Activated T-helper 2 cell treated with anti-CD3 and anti-CD28 coated beads, Interferon-gamma antibody, Interleukin-2, Interleukin-4, amounts not matched to agents 10 μg/mL and 5 μg/mL and 100 μg/mL, durations not matched to agents 14 hours and 24 hours and 36 hours (primary cell): ENCODE measurements around the gene GAN. TPM values are rescaled to one million over a fixed set of nuclear protein-coding genes. Genes with fewer than 3 reads are reported as not detected.

Experiments
- DNase-seq: peaks from one replicate; pipeline ENCODE4 v3.0.0; 2021; ENCODE audit warnings: low spot score
- H3K27ac Mint-ChIP-seq: one replicate; pipeline ENCODE4 v1.8.0; 2021; ENCODE audit warnings: mixed read lengths
- H3K27me3 Mint-ChIP-seq: one replicate; pipeline ENCODE4 v1.8.0; 2021; ENCODE audit warnings: low read depth, mixed read lengths
- H3K36me3 Mint-ChIP-seq: one replicate; pipeline ENCODE4 v1.8.0; 2021; ENCODE audit warnings: low read depth, mixed read lengths
- H3K4me1 Mint-ChIP-seq: one replicate; pipeline ENCODE4 v1.8.0; 2021; ENCODE audit warnings: low read depth, mixed read lengths
- H3K4me3 Mint-ChIP-seq: one replicate; pipeline ENCODE4 v1.8.0; 2021; ENCODE audit warnings: low read depth, mild to moderate bottlenecking, moderate library complexity, mixed read lengths
- H3K9me3 Mint-ChIP-seq: one replicate; pipeline ENCODE4 v1.8.0; 2021; ENCODE audit warnings: mixed read lengths
- intact Hi-C: fragments of 100-400 bp; cut with micrococcal nuclease; formaldehyde crosslinking; loops from one replicate; pipeline ENCODE4 v1.15.1; 2023
- total RNA-seq: library from RNA; stranded (reverse); gene quantifications from 2 replicates; pipeline ENCODE4 v1.2.3, GENCODE V29; 2022

GAN gene
- total RNA-seq, 1 donor from 2014 or later: 14.6 TPM

DNA sequence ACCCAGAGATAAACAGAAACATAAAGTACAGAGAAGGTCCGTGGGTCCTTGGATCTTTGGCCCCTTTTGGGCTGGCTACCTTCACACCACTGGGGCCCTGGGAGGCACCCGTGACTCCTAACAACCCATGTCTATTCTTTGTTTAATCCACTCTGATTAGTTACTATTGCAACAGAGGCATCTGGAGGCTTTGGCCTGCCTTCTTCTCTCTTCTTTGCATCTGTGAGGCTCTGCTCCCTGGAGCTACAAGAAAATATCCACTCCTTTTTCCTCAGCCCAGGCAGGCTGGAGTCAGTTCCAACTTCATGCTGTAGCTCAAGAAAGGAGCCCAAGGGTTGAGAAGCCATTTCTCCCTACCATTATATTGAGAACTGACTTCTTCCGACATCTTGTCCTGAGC lies 120.3 kb downstream of the GAN start:
- no peaks in the 10 kb centered on the region for H3K36me3 Mint-ChIP-seq
- peaks cover 12% of the 10 kb centered on the region for H3K4me1 Mint-ChIP-seq
- intact Hi-C loops: no loop called here
- H3K4me3 Mint-ChIP-seq: no peak overlapping the region
- DNase-seq: no peak
- H3K27me3 Mint-ChIP-seq: peaks cover 18% of the 10 kb centered on the region
- H3K9me3 Mint-ChIP-seq: no peaks in the 10 kb centered on the region
- no peak overlapping the region for H3K27ac Mint-ChIP-seq

DNA sequence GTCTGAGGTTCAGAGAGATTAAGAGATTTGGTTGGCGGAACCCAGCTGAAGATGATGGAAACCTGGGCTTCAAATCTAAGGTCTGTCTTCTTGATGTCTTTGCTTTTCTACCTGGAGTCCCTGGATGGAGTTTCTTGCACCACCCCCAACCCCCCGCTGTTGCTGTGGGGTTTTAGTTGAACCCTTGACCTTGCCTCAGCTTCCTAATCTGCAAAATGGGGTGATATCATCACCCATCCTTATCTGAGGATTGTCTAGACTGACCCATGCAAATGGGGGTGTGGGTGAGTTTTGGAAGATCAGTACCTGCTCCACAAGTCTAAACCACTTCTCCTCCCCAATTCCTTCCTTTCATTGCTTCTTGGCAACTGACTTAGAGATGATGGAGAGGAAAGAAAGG lies 120.8 kb downstream of the GAN start:
- peaks cover 12% of the 10 kb centered on the region for H3K4me1 Mint-ChIP-seq
- H3K36me3 Mint-ChIP-seq: no peaks in the 10 kb centered on the region
- intact Hi-C loops: no loop called here
- peaks cover 21% of the 10 kb centered on the region for H3K27me3 Mint-ChIP-seq
- H3K4me3 Mint-ChIP-seq: no peak overlapping the region
- DNase-seq: no peak
- no peaks in the 10 kb centered on the region for H3K9me3 Mint-ChIP-seq
- H3K27ac Mint-ChIP-seq: no peak overlapping the region

- Mint-ChIP-seq H3K27ac (no peak overlapping the region), H3K36me3 (no peaks in the 10 kb centered on the region)
These were observed 121.6 kb downstream of the GAN start for GRCh38 chr16:81436386-81436785.

DNA sequence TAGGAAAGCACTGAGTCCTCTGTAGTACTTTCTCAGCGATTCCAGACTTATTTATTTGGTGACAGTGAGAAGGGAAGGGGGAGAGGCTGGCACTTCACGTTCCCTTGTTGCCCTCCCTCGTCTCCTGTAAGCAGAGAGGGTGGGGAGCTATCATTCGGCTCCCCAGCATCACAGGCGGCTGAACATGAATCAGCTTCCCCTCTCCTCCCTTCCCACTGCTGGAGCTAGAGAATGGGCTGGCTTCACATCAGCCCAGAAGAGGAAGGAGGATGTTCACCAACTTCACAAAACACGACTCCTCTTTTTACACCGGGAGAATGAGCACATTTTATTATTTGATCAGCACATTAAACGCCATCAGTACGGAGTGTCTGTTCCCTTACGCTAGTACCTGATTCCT lies 123.1 kb downstream of the GAN start:
- no peak overlapping the region for H3K4me3 Mint-ChIP-seq
- intact Hi-C loops: no loop called here
- H3K9me3 Mint-ChIP-seq: no peaks in the 10 kb centered on the region
- H3K4me1 Mint-ChIP-seq: peaks cover 14% of the 10 kb centered on the region
- H3K36me3 Mint-ChIP-seq: no peaks in the 10 kb centered on the region
- H3K27ac Mint-ChIP-seq: no peak overlapping the region
- DNase-seq: no peak
- H3K27me3 Mint-ChIP-seq: peaks cover 42% of the 10 kb centered on the region

More at GRCh38 chr16:81436386-81436785, 121.6 kb downstream of the GAN start:
- Mint-ChIP-seq H3K9me3 (no peaks in the 10 kb centered on the region), H3K4me1 (peaks cover 9% of the 10 kb centered on the region), H3K4me3 (no peak overlapping the region), H3K27me3 (peaks cover 30% of the 10 kb centered on the region)
- intact Hi-C loops: no loop called here
- DNase-seq: no peak

Other genes with a start within 250 kb of the GAN start
- gene C16orf46, start 237.7 kb upstream of the GAN start, total RNA-seq: 0.11 and 0.32 TPM in 2 replicates
- gene GCSH, start 218.6 kb upstream of the GAN start, total RNA-seq: 23.2 and 25.7 TPM in 2 replicates
- gene BCO1, start 76.3 kb upstream of the GAN start, total RNA-seq: not detected in 2 replicates
- gene CMIP, start 129.8 kb downstream of the GAN start, total RNA-seq: 68.0 and 76.9 TPM in 2 replicates